AG09319 (cell line): ENCODE data around the gene ZC3H7A.
"Not testable (repeated sequence)": the region's sequence is repeated elsewhere in the genome, so short reads cannot be mapped to it uniquely, and the experiment has no call there.

Source experiments
- DNase-seq: peaks from one replicate; pipeline ENCODE4 v3.0.0-alpha.2; 2010; ENCODE audit warnings: low read depth; ENCODE audit errors: extremely low read depth
- TF ChIP-seq, protein P1 (sequence below): IDR thresholded peaks from 2 replicates; pipeline ENCODE4 v1.5.1; 2011; ENCODE audit warnings: low read depth, mild to moderate bottlenecking, inconsistent platforms, low read length, moderate library complexity

ZC3H7A gene

DNA sequence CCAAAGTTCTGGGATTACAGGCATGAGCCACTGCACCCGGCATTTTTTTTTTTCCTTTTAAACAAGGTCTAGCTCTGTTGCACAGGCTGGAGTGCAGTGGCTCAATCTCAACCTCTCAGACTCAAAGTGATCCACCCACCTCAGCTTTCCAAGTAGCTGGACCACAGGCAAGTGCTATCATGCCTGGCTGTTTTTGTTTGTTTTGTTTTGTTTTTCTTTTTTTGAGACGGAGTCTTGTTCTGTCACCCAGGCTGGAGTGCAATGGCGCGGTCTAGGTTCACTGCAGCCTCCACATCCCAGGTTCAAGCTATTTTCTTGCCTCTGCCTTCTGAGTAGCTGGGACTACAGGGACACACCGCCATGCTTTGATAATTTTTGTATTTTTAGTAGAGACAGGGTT, 19.1 kb upstream of the ZC3H7A start:
- no peak for DNase-seq
- TF ChIP-seq, protein P1, sequence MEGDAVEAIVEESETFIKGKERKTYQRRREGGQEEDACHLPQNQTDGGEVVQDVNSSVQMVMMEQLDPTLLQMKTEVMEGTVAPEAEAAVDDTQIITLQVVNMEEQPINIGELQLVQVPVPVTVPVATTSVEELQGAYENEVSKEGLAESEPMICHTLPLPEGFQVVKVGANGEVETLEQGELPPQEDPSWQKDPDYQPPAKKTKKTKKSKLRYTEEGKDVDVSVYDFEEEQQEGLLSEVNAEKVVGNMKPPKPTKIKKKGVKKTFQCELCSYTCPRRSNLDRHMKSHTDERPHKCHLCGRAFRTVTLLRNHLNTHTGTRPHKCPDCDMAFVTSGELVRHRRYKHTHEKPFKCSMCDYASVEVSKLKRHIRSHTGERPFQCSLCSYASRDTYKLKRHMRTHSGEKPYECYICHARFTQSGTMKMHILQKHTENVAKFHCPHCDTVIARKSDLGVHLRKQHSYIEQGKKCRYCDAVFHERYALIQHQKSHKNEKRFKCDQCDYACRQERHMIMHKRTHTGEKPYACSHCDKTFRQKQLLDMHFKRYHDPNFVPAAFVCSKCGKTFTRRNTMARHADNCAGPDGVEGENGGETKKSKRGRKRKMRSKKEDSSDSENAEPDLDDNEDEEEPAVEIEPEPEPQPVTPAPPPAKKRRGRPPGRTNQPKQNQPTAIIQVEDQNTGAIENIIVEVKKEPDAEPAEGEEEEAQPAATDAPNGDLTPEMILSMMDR, result no peak

- not testable (repeated sequence) for DNase-seq
These were observed 17.7 kb upstream of the ZC3H7A start for GRCh38 chr16:11814800-11815199.

DNA sequence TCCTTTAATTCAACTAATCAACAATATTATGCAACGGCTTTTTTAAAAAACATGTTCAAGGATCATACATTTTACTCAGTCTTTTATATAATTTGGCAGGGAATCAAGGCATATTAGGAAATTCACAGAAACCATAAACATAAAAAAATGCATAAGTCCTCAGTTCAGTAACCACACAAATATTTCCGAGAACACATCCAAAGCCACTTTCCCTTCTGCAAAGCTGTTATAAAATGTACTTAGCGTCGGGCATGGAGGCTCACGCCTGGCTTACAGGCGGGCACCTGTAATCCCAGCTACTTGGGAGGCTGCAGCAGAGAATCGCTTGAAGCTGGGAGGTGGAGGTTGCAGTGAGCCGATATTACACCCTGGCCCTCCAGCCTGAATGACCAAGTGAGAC, 9.7 kb upstream of the ZC3H7A start:
- TF ChIP-seq, protein P1, result no peak
- DNase-seq, result no peak

DNA sequence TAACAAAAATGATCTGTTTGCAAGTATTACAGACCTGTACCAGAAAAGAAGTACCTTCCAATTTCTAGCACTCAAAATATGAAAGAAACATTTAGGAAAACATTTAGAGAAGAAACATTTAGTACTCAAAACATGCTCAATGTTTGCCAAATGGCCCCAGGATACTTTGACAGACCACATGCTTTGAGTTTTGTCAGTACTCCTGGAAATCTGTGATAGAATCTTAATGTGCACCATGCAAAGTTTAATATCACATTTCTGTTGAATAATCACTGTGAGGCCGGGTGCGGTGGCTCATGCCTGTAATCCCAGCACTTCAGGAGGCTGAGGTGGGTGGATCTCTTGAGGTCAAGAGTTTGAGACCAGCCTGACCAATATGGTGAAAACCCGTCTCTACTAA, 8.5 kb upstream of the ZC3H7A start:
- DNase-seq, result no peak
- TF ChIP-seq, protein P1, result no peak

DNA sequence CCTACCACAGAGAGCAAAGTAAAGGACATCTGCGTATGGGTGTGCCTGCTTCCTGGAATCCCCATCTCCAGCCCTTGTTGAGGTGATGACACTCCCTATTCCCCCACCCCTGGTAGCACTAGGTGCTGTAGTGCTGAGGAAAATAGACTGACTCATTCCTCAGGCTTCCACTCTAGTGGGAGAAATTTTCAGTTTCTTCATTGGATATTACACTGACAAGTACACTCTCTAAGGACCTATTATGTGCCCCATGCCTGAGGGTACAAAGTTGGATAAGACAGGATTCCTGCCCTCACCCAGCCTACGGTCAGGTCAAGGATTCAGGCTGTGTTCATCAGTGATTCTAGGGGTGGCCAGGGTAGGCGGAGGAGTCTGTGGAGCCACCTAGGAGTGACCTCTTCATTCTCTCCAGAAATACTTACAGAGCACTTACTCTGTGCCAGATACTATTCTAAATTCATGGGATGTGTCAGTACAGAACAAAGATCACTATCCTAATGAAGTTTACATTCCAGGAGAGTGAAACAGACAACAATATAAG, 4.5 kb upstream of the ZC3H7A start:
- TF ChIP-seq, protein P1, result no peak
- no peak for DNase-seq

- TF ChIP-seq, protein P1, result no peak
- DNase-seq, result no peak
These were observed 3.3 kb upstream of the ZC3H7A start for GRCh38 chr16:11800382-11800718.

DNA sequence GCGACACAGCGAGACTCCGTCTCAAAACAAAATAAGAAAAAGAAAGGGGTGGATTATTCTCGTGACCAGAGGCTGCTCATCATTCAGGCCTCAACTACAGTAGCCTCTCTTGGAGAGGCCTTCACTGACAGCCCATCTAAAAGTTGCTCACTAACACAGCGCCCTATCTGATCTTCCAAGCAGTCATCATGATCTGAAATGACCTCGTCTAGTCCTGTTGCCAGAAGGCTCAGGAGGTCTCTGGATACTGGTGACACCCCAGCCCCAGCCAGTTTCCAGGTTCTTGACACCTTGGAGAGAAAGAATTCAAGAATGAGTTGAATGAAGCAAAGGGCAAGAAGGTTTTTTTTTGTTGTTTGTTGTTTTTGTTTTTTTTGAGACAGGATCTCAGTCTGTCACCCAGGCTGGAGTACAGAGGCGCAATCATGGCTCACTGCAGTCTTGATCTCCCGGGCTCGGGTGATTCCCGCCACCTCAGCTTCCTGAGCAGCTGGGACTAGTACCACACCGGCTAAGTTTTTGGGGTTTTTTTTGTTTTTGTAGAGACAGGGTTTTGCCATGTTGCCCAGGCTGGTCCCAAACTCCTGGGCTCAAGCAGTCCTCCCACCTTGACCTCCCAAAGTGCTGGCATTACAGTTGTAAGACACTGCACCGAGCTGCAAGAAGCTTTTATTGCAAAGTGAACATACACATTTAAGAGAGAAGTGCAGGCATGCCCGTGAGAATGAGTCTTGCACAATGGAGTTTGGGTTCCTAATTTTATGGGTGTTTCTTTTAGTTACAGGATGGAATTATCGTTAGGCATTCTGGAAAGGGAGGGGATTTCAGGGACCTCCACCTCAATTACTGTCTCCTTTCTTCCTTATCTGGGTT, 2.7 kb upstream of the ZC3H7A start:
- TF ChIP-seq, protein P1, result no peak
- no peak for DNase-seq

DNA sequence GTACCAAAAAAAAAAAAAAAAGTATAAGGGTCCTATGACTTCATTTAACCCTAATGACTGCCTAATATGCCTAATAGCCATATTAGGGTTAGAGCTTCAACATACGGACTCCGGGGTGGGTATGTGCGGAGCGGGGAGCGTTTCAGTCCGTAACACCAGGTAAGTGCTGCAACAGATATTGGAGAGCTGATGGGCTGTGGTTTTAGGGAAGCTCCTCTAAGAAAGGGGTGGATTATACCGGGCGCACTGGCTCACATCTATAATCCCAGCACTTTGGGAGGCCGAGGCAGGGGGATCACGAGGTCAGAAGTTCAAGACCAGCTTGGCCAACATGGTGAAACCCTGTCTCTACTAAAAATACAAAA, 1.9 kb upstream of the ZC3H7A start:
- DNase-seq, result no peak
- TF ChIP-seq, protein P1, result no peak
